Renal cortical epithelial cell (primary cell): ENCODE measurements around the gene SLC50A1. TPM values are rescaled to one million over a fixed set of nuclear protein-coding genes. Genes with fewer than 3 reads are reported as not detected.
A peak's percentile ranks its signal among the peaks of the same experiment; 100 is the strongest.

ENCODE experiments used
- DNase-seq: peaks from one replicate; pipeline ENCODE4 v3.0.0-alpha.2; 2011; ENCODE audit warnings: low read depth
- total RNA-seq: library from RNA; depleted of rRNA; stranded (reverse); fragments of >200 nt; gene quantifications from 2 replicates; pipeline ENCODE4 v1.2.3, GENCODE V29; 2014

Gene SLC50A1
- total RNA-seq, 1 donor from 2014 or later, result 16.7 TPM

DNA sequence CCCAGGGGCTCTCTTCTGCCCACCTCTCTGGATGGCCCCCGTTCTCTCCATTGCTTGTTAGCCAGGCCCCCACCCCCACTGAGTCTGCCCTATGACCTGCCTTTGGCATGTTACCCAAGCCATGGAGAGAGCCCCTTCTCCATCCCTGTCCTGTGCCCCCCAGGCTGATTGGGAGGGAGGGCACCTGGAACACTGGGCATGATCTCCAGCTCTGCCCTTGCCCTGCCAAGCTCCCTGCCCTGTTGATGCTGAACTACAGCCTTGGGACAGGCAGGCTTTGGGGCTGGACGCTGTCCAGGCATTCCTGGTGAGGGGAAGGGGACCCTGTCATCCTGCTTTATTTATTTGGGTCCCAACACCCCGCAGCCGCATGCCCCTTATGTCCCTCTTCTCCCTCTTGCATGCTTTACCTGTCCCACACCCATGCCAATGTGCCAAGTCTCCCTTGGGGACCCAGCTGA, 48.7 kb downstream of the SLC50A1 start:
- no peak for DNase-seq

DNA sequence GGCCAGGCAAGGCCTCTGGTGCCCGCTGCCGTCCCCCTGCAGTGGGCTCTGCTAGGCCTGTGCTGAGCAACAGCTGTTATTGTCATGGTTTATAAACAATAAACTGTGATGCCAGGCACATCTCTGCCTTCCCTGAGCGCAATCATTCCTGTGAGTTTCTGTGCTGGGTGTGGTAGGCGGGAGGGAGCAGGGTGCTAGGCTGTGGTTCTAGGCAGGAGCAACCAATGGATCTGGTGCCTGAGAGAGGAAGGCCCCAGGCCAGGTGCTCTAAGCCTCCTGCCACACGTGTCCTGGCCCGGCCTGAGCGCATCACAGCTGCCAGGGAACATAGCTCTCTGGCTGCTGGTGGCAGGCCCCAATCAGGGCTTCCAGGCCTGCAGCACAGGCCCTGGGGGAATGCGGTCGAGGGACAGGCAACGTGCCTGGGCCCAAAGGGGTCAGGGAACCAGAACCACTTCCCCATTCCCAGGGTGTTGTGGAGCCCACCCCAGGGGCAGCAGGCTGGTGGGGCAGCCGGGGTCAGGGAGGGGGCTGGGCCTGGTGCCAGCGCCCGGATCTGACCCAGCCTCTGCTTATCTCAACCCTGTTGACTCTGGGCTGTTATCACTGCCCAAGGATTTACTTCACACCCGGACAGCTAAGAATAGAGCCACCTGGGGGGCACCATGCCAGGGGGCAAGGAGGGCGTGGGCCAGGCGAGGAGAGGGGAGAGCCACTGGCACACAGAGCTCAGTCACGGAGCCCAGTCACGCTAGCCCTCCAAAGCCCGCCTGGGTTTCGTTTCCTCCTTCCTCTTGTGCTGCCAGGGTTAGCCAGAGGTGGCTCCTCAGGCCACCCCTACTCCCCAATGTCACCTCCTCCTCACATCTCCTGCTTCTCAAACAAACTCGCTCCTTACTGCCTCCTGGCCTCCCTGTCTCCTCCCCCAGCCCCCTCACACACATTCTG, 49.5 kb downstream of the SLC50A1 start:
- DNase-seq, result no peak

GRCh38 chr1:155185783-155186066, 50.1 kb downstream of the SLC50A1 start:
- DNase-seq, result no peak

DNA sequence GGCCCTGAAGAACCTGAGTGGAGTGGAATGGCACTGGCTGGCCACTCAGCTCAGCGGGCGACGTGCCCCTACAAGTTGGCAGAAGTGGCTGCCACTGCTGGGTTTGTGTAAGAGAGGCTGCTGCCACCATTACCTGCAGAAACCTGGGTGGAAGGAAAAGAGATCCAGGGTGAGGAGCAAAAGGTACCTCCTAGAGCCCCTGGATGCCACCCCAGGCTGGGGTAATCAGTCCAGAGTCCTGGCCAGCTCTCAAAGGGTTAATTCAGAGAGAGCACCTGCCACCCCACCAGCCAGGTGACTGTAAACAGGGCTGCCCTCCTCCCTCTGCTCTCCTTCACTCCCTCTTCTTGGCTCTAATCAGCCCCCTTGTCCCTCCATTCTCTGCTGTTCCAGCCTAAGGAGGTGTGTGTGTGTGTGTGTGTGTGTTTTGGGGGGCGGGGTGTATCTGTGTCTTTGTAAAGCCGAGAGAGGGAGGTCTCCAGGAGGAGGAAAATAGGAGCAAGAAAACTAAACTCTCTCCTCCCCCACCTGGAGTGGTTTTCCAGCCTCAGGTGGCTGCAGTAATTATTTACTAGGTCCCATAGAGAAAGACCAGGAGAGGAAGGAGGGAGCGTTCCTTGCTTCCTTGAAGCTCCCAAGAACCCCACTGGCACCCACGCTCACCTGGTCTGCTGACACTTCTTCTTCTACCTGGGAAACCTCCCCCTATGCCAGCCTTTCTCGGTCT, 50.6 kb downstream of the SLC50A1 start:
- peak; percentile 55 for DNase-seq

DNA sequence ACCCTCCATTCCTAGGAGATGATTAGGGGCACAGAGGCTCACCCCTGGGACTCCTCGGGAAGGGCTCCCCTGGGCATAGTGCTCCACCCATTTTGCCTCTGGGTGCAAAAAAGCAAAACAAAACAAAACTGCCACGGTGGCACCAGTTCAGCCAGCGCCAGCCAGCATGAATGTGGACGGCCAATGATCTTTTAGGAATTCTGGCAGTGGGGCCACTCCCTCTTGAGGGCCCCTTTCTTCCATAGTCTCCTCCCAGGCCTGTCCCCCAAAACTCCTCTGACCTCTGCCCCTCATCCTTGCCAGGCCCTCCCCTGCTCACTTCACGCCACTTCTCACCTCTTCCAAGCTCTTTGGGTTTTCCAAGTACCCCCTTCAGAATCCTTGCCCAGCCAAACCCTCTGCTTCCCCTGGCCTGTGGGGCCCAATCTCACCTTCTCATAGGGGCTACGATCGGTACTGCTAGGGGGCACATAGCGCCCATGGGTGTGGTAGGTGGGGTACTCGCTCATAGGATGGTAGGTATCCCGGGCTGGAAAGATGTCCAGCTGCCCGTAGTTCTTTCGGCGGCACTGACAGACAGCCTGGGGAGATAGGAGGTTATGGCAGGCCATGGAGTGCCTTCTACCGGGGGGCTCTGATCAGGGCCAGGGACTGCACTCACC, 51.3 kb downstream of the SLC50A1 start:
- no peak for DNase-seq

DNA sequence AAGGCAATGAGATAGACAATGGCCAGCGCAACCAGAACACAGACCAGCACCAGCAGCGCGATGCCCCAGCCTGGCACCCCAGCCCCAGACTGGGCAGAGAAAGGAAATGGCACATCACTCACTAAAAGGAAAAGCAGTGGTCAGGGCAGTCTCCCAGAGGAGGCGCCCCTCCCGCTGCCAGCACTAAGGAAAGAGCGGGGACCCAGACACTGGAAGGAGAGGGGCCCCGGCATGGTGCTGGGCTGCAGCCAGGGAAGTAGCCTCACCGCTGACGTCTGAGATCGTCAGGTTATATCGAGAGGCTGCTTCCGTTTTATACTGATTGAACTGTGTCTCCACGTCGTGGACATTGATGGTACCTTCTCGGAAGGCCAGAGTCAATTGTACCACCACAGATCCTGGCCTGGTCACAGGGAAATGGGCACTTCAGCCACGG, 51.8 kb downstream of the SLC50A1 start:
- no peak for DNase-seq

GRCh38 chr1:155188268-155188667, 52.6 kb downstream of the SLC50A1 start:
- DNase-seq, result no peak

Other genes starting within 250 kb of the SLC50A1 start
- gene PMVK, start 199.1 kb upstream of the SLC50A1 start, total RNA-seq, result 4.0 and 8.8 TPM in 2 replicates
- 81.3 and 141 TPM in 2 replicates for gene PBXIP1, start 179.8 kb upstream of the SLC50A1 start, total RNA-seq
- gene PYGO2, start 174.1 kb upstream of the SLC50A1 start, total RNA-seq, result 5.4 and 18.4 TPM in 2 replicates
- gene SHC1, start 165.1 kb upstream of the SLC50A1 start, total RNA-seq, result 107 and 140 TPM in 2 replicates
- gene CKS1B, start 161.2 kb upstream of the SLC50A1 start, total RNA-seq, result 23.4 and 106 TPM in 2 replicates
- 21.6 and 32.5 TPM in 2 replicates for gene FLAD1, start 152.5 kb upstream of the SLC50A1 start, total RNA-seq
- gene LENEP, start 142.3 kb upstream of the SLC50A1 start, total RNA-seq, result 0.60 TPM in 1 of 2 replicates, not detected in the other
- gene ZBTB7B, start 133.1 kb upstream of the SLC50A1 start, total RNA-seq, result 29.2 and 36.5 TPM in 2 replicates
- gene DCST2, start 102.1 kb upstream of the SLC50A1 start, total RNA-seq, result 0.05 TPM in 1 of 2 replicates, not detected in the other
- gene DCST1, start 102.0 kb upstream of the SLC50A1 start, total RNA-seq, result not detected in 2 replicates
- 47.9 and 137 TPM in 2 replicates for gene ADAM15, start 84.5 kb upstream of the SLC50A1 start, total RNA-seq
- gene EFNA4, start 72.1 kb upstream of the SLC50A1 start, total RNA-seq, result 9.5 and 12.5 TPM in 2 replicates
- 1.4 and 2.4 TPM in 2 replicates for gene EFNA3, start 57.0 kb upstream of the SLC50A1 start, total RNA-seq
- gene EFNA1, start 8.0 kb upstream of the SLC50A1 start, total RNA-seq, result 68.3 and 80.4 TPM in 2 replicates
- 12.7 and 30.9 TPM in 2 replicates for gene DPM3, start 4.7 kb downstream of the SLC50A1 start, total RNA-seq
- 65.4 and 102 TPM in 2 replicates for gene KRTCAP2, start 37.5 kb downstream of the SLC50A1 start, total RNA-seq
- gene TRIM46, start 38.0 kb downstream of the SLC50A1 start, total RNA-seq, result 2.6 and 5.9 TPM in 2 replicates
- gene THBS3, start 72.0 kb downstream of the SLC50A1 start, total RNA-seq, result 21.7 and 52.9 TPM in 2 replicates
- 36.8 and 72.8 TPM in 2 replicates for gene MTX1, start 72.8 kb downstream of the SLC50A1 start, total RNA-seq
- 5.6 and 10.2 TPM in 2 replicates for gene ENTREP3, start 119.6 kb downstream of the SLC50A1 start, total RNA-seq
- gene SCAMP3, start 126.5 kb downstream of the SLC50A1 start, total RNA-seq, result 23.6 and 42.1 TPM in 2 replicates
- gene CLK2, start 137.7 kb downstream of the SLC50A1 start, total RNA-seq, result 12.0 and 33.1 TPM in 2 replicates
- 1.0 and 1.7 TPM in 2 replicates for gene HCN3, start 141.6 kb downstream of the SLC50A1 start, total RNA-seq
- 0.05 TPM in 1 of 2 replicates, not detected in the other for gene PKLR, start 165.6 kb downstream of the SLC50A1 start, total RNA-seq
- 89.4 and 499 TPM in 2 replicates for gene FDPS, start 173.0 kb downstream of the SLC50A1 start, total RNA-seq
- gene RUSC1, start 185.0 kb downstream of the SLC50A1 start, total RNA-seq, result 24.1 and 26.2 TPM in 2 replicates